Fibroblast of skin of left biceps (primary cell): ENCODE measurements around the gene NEBL.

ENCODE experiments used
- DNase-seq, 2 experiments: peaks; one replicate each; pipeline ENCODE4 v3.0.0-alpha.2; 2013; ENCODE audit warnings: low read depth in 2 of 2

NEBL gene

DNA sequence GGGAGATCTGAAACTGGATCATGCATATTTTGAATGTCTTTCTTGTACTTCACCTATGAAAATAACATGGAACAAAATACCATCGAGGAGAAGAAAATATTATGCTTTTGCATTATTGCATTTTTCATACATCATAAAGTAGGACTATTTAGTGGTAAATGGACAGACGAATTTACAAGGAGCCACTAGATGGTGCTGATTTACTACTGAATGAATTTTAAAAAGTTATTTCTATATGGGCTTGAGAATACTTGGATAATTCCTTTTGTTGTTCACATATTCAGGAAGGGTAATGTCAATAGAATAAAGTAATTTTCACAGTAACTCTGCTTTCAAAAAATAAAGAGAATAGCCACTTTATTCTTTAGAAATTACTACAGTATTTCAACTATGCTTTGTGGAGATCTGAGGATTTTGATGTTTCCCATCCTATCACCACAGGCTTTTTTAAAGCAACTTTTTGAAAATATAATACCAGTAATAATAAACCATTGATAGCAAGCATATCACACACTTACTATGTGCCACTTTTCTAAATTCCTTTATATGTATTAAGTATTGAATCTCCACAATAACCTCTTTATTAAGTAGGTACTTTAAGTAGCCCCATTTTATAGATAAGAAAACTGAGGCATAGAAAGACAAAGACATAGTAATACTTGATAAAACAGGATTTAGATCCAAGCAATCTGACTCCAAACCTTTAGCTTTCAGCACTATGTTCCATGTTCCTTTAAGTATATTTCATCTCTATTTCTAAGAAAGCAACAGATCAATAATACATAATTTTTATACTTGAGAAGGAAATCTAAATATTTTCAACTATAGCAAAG is 38.6 kb downstream of the NEBL start:
- peak in 1 of 2 experiments; percentile 4 for DNase-seq

- DNase-seq = no peak
Observed at GRCh38 chr10:20856484-20856883, 40.6 kb downstream of the NEBL start.

GRCh38 chr10:20855398-20856038 is 41.6 kb downstream of the NEBL start:
- peak; percentile 5 to 8 for DNase-seq

GRCh38 chr10:20853276-20853675 is 43.8 kb downstream of the NEBL start:
- no peak for DNase-seq

DNA sequence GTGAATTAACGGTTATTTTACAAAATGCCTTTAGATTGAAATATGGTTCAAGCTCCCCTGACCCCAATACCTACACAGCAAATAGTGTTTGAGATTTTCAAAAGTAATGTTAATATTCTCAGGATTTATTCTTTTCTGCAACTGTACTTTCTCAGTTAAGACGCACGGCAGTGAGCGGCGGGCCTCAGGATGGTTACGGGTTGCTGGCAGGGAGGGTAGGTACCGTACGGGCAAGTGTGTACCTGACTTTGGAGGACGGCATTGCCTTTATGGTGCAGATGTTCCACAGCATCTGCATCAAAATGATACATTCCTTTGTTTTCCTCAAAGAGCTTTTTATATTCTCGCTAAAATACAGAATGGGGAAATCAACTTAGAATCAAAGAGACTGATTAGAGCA is 44.8 kb downstream of the NEBL start:
- DNase-seq = no peak

GRCh38 chr10:20847512-20847911 is 49.6 kb downstream of the NEBL start:
- DNase-seq = no peak

DNA sequence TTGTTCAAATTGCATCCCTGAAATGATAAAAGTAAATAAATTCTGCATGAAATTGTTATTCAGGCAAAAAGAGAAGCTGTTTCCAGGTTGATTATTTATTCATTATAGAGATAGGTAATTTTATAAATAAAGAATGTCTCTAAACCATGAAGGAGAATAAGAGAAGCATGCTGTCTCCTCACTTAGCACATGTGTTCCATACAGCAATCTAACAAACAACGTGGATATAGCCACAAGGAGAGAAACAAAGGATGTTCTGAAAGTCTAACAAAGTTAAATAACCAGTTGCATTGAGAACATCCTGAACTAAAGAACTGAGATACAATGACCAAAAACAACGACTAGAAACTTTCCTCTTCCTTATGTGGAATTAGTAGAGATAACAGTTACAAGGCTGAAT is 50.8 kb downstream of the NEBL start:
- DNase-seq = no peak

DNA sequence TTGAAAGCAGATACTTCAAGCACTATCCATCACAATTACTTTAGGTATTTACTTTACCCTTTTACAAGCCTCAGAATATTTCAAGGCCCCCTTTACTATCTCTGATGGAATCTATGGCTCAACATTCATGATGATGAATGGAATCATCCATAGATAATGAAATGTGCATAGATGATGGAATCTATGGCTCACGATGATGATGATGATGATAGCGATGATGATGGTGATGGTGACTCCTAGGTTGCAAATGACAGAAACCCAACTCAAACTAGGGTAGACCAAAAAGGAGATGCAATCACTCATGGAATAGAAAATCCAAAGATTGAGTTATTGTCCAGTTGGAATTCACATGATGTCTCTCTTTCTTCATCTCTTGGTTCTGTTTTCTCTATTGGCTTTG is 55.7 kb downstream of the NEBL start:
- DNase-seq = no peak

DNA sequence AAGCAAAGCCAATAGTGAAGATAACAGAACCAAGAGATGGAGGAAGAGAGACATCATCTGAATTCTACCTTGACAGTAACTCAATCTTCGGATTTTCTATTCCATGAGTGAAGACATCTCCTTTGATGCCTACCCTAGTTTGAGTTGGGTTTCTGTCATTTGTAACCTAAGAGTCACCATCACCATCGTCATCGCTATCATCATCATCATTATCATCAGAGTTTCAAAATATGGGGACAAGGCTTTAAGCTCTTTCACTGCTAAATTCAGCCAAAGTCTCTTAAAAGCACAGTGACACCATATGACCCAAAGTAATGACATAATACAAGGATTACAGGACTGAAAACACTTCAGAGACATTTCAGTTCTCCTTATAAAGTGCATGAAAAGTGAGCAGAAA is 57.2 kb downstream of the NEBL start:
- no peak for DNase-seq

DNA sequence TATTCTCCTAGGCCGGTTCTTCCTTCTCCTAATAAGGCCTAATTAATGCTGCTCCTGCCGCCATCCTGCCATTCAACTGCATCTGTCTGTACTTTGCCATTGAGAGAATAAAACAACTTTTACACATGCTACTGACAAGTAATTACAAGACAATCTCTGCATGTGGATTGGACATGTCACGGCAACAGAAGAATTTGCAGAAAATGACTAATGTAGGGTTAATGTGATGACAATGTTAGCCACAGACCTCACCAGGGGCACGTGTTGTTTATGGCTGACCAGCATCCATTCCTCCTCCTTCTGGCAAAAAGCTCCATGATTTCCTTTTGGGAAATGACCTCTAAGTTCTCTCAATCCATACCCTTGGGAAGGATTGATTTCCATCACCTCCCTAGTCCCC is 58.0 kb downstream of the NEBL start:
- no peak for DNase-seq

DNA sequence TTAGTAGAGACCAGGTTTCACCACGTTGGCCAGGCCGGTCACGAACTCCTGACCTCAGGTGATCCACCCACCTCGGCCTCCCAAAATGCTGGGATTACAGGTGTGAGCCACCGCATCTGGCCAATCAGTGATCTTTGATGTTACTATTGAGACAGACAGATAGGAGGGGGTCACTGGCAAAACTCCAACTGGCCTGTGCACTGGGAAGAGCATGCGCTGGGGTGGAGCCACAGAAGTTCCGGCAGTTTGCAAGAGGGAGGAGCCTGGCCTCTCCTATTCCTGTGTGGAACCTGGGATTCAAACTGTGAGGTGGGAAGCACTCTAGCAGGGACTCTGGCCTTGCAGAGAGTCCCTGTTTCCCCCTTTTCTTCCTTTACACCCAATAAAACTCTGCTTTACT is 60.7 kb downstream of the NEBL start:
- DNase-seq = no peak

- DNase-seq = no peak
Observed at GRCh38 chr10:20835335-20835734, 61.8 kb downstream of the NEBL start.

GRCh38 chr10:20834825-20835224 is 62.3 kb downstream of the NEBL start:
- no peak for DNase-seq

DNA sequence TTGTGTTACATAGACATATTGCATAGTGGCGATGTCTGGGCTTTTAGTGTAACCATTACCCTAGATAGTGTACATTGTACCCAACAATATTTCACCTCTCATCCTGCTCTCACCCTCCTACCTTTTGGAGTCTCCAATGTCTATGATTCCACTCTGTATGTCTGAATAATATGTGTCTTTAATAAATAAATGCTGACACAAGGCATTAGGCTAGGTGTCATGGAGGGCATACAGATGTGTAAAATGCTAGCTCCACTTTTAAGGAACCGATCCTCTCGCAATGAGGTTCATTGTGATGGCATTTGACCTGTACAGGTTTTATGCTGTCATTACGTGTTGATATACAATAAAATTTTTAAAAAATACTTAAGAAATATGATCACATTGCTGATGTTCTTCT is 74.3 kb downstream of the NEBL start:
- no peak for DNase-seq

DNA sequence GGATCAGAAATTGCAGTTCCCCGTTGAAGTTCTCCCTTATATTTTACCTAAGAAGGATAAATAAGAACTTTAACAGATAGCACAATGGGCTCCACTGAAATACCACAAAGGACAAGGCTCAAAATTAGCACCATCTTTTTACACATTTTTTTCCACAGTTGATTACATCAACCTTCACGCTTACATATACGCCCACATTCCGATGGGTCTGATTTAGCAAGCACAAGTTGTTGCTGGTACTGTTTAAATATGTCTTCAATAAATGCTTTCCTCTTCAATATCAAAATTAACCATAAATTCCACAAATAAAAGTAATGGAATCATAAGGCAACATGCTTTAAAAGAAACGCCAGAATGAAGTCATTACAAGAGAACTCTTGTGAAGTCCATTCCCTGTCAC is 79.5 kb downstream of the NEBL start:
- no peak for DNase-seq

DNA sequence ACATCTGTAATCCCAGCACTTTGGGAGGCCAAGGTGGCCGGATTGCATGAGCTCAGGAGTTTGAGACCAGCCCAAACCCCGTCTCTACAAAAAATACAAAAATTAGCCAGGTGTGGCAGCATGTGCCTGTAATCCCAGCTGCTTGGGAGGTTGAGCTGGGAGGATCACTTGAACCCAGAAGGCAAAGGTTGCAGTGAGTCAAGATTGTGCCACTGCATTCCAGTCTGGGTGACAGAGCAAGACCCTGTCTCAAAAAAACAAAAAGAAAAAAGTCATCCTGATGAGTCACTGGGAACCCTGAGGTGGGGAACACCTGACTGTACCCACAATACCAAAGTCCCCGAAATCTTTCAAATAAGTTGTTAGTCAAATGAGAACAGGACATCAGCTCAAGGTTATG is 80.0 kb downstream of the NEBL start:
- no peak for DNase-seq

GRCh38 chr10:20814116-20814515 is 83.0 kb downstream of the NEBL start:
- no peak for DNase-seq

GRCh38 chr10:20811131-20811530 is 86.0 kb downstream of the NEBL start:
- DNase-seq = no peak

DNA sequence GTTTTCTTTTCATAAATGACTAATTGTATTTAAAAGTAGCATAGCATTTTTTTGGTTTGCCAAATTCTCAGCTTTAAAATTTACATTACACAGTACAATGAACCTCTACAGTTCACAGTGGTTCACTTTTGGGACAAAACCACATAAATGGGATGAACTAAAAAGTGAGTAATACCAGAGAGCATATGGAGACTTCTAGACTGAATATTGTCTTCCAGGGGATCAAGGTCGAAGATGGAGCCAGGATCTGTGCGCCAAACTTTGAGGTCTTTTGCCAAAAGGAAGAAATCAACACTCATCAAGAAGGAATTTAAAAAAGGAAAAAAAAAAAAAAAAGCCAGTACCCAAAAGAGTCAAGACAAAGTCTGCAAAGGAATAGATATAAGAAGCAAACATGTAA is 87.5 kb downstream of the NEBL start:
- DNase-seq = no peak

GRCh38 chr10:20806487-20806886 is 90.6 kb downstream of the NEBL start:
- DNase-seq = no peak

- no peak for DNase-seq
Observed at GRCh38 chr10:20797290-20797689, 99.8 kb downstream of the NEBL start.

DNA sequence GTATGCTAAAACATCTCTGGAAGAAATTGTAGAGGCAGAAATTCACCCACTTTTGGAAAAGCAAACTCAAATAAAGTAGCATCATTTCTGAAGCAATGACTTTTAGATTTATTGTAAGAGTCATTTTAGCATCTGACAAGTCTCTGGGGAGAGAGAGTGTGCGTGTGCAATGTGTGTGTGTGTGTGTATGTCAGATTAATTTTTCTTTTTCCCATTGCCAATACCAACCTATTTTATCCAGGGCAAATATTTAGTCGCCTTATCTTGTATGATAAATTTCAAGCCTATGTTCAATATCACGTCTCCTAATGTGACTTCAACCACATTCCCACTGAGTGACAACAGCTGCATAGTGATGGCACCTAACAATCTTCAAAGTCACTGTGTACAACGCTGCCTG is 101.7 kb downstream of the NEBL start:
- no peak for DNase-seq

DNA sequence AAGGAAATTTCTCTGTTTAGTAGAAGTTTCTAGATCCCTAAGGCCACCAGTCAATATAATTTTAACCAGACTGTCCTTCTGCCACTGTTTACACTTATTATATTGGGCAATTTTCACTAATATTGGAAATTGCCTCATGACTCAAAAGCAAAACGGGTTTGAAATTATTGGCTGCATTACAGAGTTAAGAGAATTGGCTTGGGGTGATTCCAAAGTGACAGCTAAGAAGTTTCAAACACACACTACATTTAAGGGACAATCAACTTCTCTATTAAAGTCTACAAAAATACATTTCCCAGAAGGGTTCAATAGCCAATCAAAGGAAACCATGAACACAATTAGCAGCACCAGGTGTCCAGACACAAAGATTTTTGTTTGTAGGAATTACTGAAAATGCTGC is 111.9 kb downstream of the NEBL start:
- no peak for DNase-seq
